GM12892 (cell line): Measurements from ENCODE around the gene OSBPL5.

Source experiments
- DNase-seq: peaks from one replicate; pipeline ENCODE4 v3.0.0; 2011; ENCODE audit not compliant: insufficient read length
- FAIRE-seq: peaks from 2 replicates; lab custom pipeline; 2011; peaks lifted over from hg19 to GRCh38; lab: Jason Lieb, UNC
- POLR2A ChIP-seq: IDR thresholded peaks from 2 replicates; pipeline ENCODE4 v1.6.1; 2011; ENCODE audit warnings: low read depth, low read length, control low read depth
- POLR2AphosphoS5 ChIP-seq: IDR thresholded peaks from 2 replicates; pipeline ENCODE4 v1.6.1; 2011; ENCODE audit warnings: low read depth, low read length, control low read depth
- TAF1 ChIP-seq: IDR thresholded peaks from 2 replicates; pipeline ENCODE4 v1.6.1; 2011; ENCODE audit warnings: low read depth, mild to moderate bottlenecking, control low read depth, low read length, borderline replicate concordance

Gene OSBPL5

GRCh38 chr11:3134218-3134621 is 30.9 kb downstream of the OSBPL5 start:
- no peak for TF ChIP-seq TAF1
- TF ChIP-seq POLR2A: no peak
- no peak for TF ChIP-seq POLR2AphosphoS5
- FAIRE-seq (no peak), DNase-seq (no peak)

- FAIRE-seq (no peak), DNase-seq (no peak)
- no peak for TF ChIP-seq TAF1
- no peak for TF ChIP-seq POLR2A
- no peak for TF ChIP-seq POLR2AphosphoS5
These were observed 31.6 kb downstream of the OSBPL5 start for GRCh38 chr11:3133261-3134217.

- FAIRE-seq (no peak), DNase-seq (no peak)
- TF ChIP-seq TAF1: no peak
- no peak for TF ChIP-seq POLR2A
- no peak for TF ChIP-seq POLR2AphosphoS5
These were observed 32.3 kb downstream of the OSBPL5 start for GRCh38 chr11:3132831-3133260.

GRCh38 chr11:3132271-3132781 is 32.8 kb downstream of the OSBPL5 start:
- DNase-seq: no peak

GRCh38 chr11:3131330-3131941 is 33.7 kb downstream of the OSBPL5 start:
- DNase-seq (no peak), FAIRE-seq (no peak)
- TF ChIP-seq POLR2A (no peak), POLR2AphosphoS5 (no peak), TAF1 (no peak)

More at GRCh38 chr11:3132271-3132781, 32.8 kb downstream of the OSBPL5 start:
- no peak for TF ChIP-seq TAF1
- TF ChIP-seq POLR2A: no peak
- TF ChIP-seq POLR2AphosphoS5: no peak
- FAIRE-seq: no peak

- DNase-seq (no peak), FAIRE-seq (no peak)
- TF ChIP-seq POLR2AphosphoS5 (no peak), TAF1 (no peak), POLR2A (no peak)
These were observed 34.6 kb downstream of the OSBPL5 start for GRCh38 chr11:3130269-3131071.

GRCh38 chr11:3129591-3130268 is 35.4 kb downstream of the OSBPL5 start:
- FAIRE-seq (no peak), DNase-seq (no peak)
- no peak for TF ChIP-seq POLR2A
- no peak for TF ChIP-seq POLR2AphosphoS5
- TF ChIP-seq TAF1: no peak

- FAIRE-seq (no peak), DNase-seq (no peak)
- no peak for TF ChIP-seq POLR2A
- TF ChIP-seq POLR2AphosphoS5: no peak
- TF ChIP-seq TAF1: no peak
These were observed 35.9 kb downstream of the OSBPL5 start for GRCh38 chr11:3129181-3129590.

GRCh38 chr11:3128356-3129180 is 36.5 kb downstream of the OSBPL5 start:
- no peak for DNase-seq
- FAIRE-seq: no peak
- TF ChIP-seq POLR2A: no peak
- TF ChIP-seq POLR2AphosphoS5: no peak
- TF ChIP-seq TAF1: no peak

- no peak for DNase-seq
- TF ChIP-seq TAF1: no peak
- no peak for TF ChIP-seq POLR2AphosphoS5
- no peak for TF ChIP-seq POLR2A
- no peak for FAIRE-seq
These were observed 37.3 kb downstream of the OSBPL5 start for GRCh38 chr11:3127706-3128355.
